OCI-LY1 (cell line): ENCODE results near the gene SLC25A10.

Experiments used
- H2AFZ ChIP-seq: fragments of 200-600 bp; sonication (generic), shearing (Covaris generic); 2 replicates; pipeline ENCODE4 v1.6.0; 2014; ENCODE audit warnings: antibody characterized with exemption, mild to moderate bottlenecking, low read length
- H3F3A ChIP-seq: fragments of 200-600 bp; sonication (generic), shearing (Covaris generic); 2 replicates; pipeline ENCODE4 v1.6.0; 2014; ENCODE audit warnings: mild to moderate bottlenecking, antibody characterized with exemption, low read length, moderate library complexity; ENCODE audit not compliant: insufficient read depth
- H3K27ac ChIP-seq: fragments of 200-600 bp; sonication (generic); 2 replicates; pipeline ENCODE4 v1.5.1; 2014; ENCODE audit warnings: low read length, mixed run types, mild to moderate bottlenecking, low read depth; ENCODE audit not compliant: poor library complexity, severe bottlenecking
- H3K27me3 ChIP-seq: fragments of 200-600 bp; sonication (generic); 2 replicates; pipeline ENCODE4 v1.6.0; 2014; ENCODE audit warnings: antibody characterized with exemption, mild to moderate bottlenecking, low read length, moderate library complexity; ENCODE audit not compliant: insufficient read depth
- H3K36me3 ChIP-seq: fragments of 200-600 bp; sonication (generic); 2 replicates; pipeline ENCODE4 v1.6.1; 2014; ENCODE audit warnings: mild to moderate bottlenecking, antibody characterized with exemption, low read length, moderate library complexity, mixed read lengths; ENCODE audit not compliant: insufficient read depth
- H3K4me1 ChIP-seq: fragments of 200-600 bp; sonication (generic); 2 replicates; pipeline ENCODE4 v1.5.1; 2014; ENCODE audit warnings: mild to moderate bottlenecking, low read length, moderate library complexity; ENCODE audit not compliant: insufficient read depth, severe bottlenecking
- H3K4me2 ChIP-seq: fragments of 200-600 bp; sonication (generic), shearing (Covaris generic); 2 replicates; pipeline ENCODE4 v1.6.1; 2014; ENCODE audit warnings: low read length
- H3K4me3 ChIP-seq: fragments of 200-600 bp; sonication (generic); 2 replicates; pipeline ENCODE4 v1.5.1; 2014; ENCODE audit warnings: low read length, low read depth, mild to moderate bottlenecking, mixed read lengths; ENCODE audit not compliant: poor library complexity, severe bottlenecking
- H3K79me2 ChIP-seq: fragments of 200-600 bp; shearing (Covaris generic); 2 replicates; pipeline ENCODE4 v1.6.1; 2016; ENCODE audit warnings: mixed run types, low read length, mixed read lengths; ENCODE audit not compliant: insufficient read depth
- H3K9ac ChIP-seq: fragments of 200-600 bp; sonication (generic), shearing (Covaris generic); 2 replicates; pipeline ENCODE4 v1.6.1; 2014; ENCODE audit warnings: mild to moderate bottlenecking, low read length, mixed read lengths
- H3K9me2 ChIP-seq: fragments of 200-600 bp; sonication (generic), shearing (Covaris generic); 2 replicates; pipeline ENCODE4 v1.6.1; 2014; ENCODE audit warnings: low read depth, mild to moderate bottlenecking, low read length, mixed read lengths
- H3K9me3 ChIP-seq: fragments of 200-600 bp; shearing (Covaris generic); 2 replicates; pipeline ENCODE4 v1.6.1; 2014; ENCODE audit warnings: low read length, mixed read lengths
- H4K20me1 ChIP-seq: fragments of 200-600 bp; sonication (generic), shearing (Covaris generic); 2 replicates; pipeline ENCODE4 v1.6.0; 2016; ENCODE audit warnings: mild to moderate bottlenecking, low read length; ENCODE audit not compliant: insufficient read depth
- CTCF ChIP-seq: fragments of 200-600 bp; sonication (generic), shearing (Covaris generic); IDR thresholded peaks from 2 replicates; pipeline ENCODE4 v1.5.1; 2017; ENCODE audit warnings: mild to moderate bottlenecking, antibody characterized with exemption, low read length, moderate library complexity, mixed read lengths
- EZH2 ChIP-seq: fragments of 200-600 bp; sonication (generic), shearing (Covaris generic); IDR thresholded peaks from 2 replicates; pipeline ENCODE4 v1.8.0; 2017; ENCODE audit warnings: borderline replicate concordance, mixed run types, mild to moderate bottlenecking, antibody characterized with exemption, low read length, moderate library complexity, mixed read lengths

Gene SLC25A10

GRCh38 chr17:81717049-81717765 lies 5.1 kb downstream of the SLC25A10 start:
- H3K27ac ChIP-seq, result no peak overlapping the region
- H3K36me3 ChIP-seq, result peaks cover 14% of the 10 kb centered on the region; the same call in 1 of the 2 replicates
- H3K9me3 ChIP-seq, result no peaks in the 10 kb centered on the region
- no peaks in the 10 kb centered on the region for H3K27me3 ChIP-seq
- TF ChIP-seq CTCF (no peak), EZH2 (no peak)
- no peak overlapping the region for H2AFZ ChIP-seq
- peaks cover 14% of the 10 kb centered on the region for H3K4me1 ChIP-seq
- H3K9me2 ChIP-seq, result no peaks in the 10 kb centered on the region
- H3K79me2 ChIP-seq, result no peaks in the 10 kb centered on the region
- H3K9ac ChIP-seq, result no peak overlapping the region
- no peaks in the 10 kb centered on the region for H3F3A ChIP-seq
- H3K4me2 ChIP-seq, result no peak overlapping the region
- no peaks in the 10 kb centered on the region for H4K20me1 ChIP-seq
- no peak overlapping the region for H3K4me3 ChIP-seq

DNA sequence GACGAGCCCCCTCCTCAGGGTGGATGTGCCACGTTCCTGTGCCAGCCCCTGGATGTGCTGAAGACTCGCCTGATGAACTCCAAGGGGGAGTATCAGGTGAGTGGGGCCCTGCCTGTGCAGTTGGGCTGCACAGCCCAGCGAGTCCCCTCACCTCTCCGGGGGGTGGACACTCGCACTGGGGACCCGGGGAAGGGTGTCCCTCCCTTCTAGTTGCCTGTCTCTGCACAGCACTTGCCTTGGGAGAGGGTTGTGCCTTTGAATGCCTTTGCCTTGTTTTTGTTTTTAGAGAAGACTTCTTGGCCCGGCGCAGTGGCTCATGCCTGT lies 5.6 kb downstream of the SLC25A10 start:
- H3K9me2 ChIP-seq, result no peaks in the 10 kb centered on the region
- TF ChIP-seq CTCF (no peak), EZH2 (no peak)
- no peak overlapping the region for H2AFZ ChIP-seq
- H3K4me2 ChIP-seq, result no peak overlapping the region
- H3K27me3 ChIP-seq, result no peaks in the 10 kb centered on the region
- H3K9ac ChIP-seq, result no peak overlapping the region
- no peak overlapping the region for H3K4me3 ChIP-seq
- no peaks in the 10 kb centered on the region for H3K79me2 ChIP-seq
- H4K20me1 ChIP-seq, result no peaks in the 10 kb centered on the region
- no peaks in the 10 kb centered on the region for H3K9me3 ChIP-seq
- no peaks in the 10 kb centered on the region for H3F3A ChIP-seq
- H3K27ac ChIP-seq, result no peak overlapping the region
- peaks cover 14% of the 10 kb centered on the region; the same call in 1 of the 2 replicates for H3K36me3 ChIP-seq
- H3K4me1 ChIP-seq, result peaks cover 13% of the 10 kb centered on the region

GRCh38 chr17:81719410-81720266 lies 7.6 kb downstream of the SLC25A10 start:
- H3K79me2 ChIP-seq, result no peaks in the 10 kb centered on the region
- H3K9me2 ChIP-seq, result no peaks in the 10 kb centered on the region
- H3K9me3 ChIP-seq, result no peaks in the 10 kb centered on the region
- no peak overlapping the region for H3K4me3 ChIP-seq
- no peaks in the 10 kb centered on the region for H3K4me1 ChIP-seq
- no peak overlapping the region for H3K4me2 ChIP-seq
- no peak overlapping the region for H3K27ac ChIP-seq
- H3K27me3 ChIP-seq, result no peaks in the 10 kb centered on the region
- TF ChIP-seq CTCF (no peak), EZH2 (no peak)
- H3K36me3 ChIP-seq, result peaks cover 14% of the 10 kb centered on the region; the same call in 1 of the 2 replicates
- no peak overlapping the region for H2AFZ ChIP-seq
- H3F3A ChIP-seq, result no peaks in the 10 kb centered on the region
- no peak overlapping the region for H3K9ac ChIP-seq
- H4K20me1 ChIP-seq, result no peaks in the 10 kb centered on the region
